Tibial nerve (tissue), 4 donors: ENCODE measurements around the gene UNKL. TPM values are rescaled to one million over a fixed set of nuclear protein-coding genes. Genes with fewer than 3 reads are reported as not detected.

Source experiments
- DNase-seq, 2 donors: peaks; one replicate each; pipeline ENCODE4 v3.0.0-alpha.2; 2019; ENCODE audit warnings: low spot score in 2 of 2
- H3K27ac ChIP-seq, 4 donors: fragments of 200-600 bp; sonication (generic) in 3 of 4; one replicate each; pipeline ENCODE4 v1.5.1; 2017 to 2019; ENCODE audit warnings: mild to moderate bottlenecking in 1 of 4
- H3K27me3 ChIP-seq, 2 donors: fragments of 200-600 bp; sonication (generic) in 1 of 2; one replicate each; pipeline versions ENCODE4 v1.5.1 to v1.6.0; 2017 to 2019
- H3K36me3 ChIP-seq, 3 donors: fragments of 200-600 bp; sonication (generic); one replicate each; pipeline ENCODE4 v1.5.1; 2018 to 2019
- H3K4me1 ChIP-seq, 4 donors: fragments of 200-600 bp; sonication (generic) in 3 of 4; one replicate each; pipeline ENCODE4 v1.5.1; 2017 to 2019
- H3K4me3 ChIP-seq, 4 donors: fragments of 200-600 bp; sonication (generic) in 3 of 4; one replicate each; pipeline ENCODE4 v1.5.1; 2017 to 2019; ENCODE audit warnings: mild to moderate bottlenecking in 1 of 4, moderate library complexity in 1 of 4
- H3K9me3 ChIP-seq, 4 donors: fragments of 200-600 bp; sonication (generic) in 3 of 4; one replicate each; pipeline ENCODE4 v1.5.1; 2017 to 2019
- EP300 ChIP-seq, 2 donors: sonication (generic); formaldehyde crosslinking; IDR thresholded peaks; one replicate each; pipeline ENCODE4 v1.6.1; 2017; ENCODE audit warnings: antibody characterized with exemption in 2 of 2, mild to moderate bottlenecking in 1 of 2
- POLR2A ChIP-seq, 2 donors: fragments of 450-650 bp; IDR thresholded peaks; one replicate each; pipeline ENCODE4 v1.6.1; 2017; ENCODE audit warnings: antibody characterized with exemption in 2 of 2, mild to moderate bottlenecking in 2 of 2, moderate library complexity in 2 of 2
- WGBS, 2 donors: methylation state at CpG; one replicate each; pipeline ENCODE4 v1.1.5; 2018; 5-methylcytosine and 5-hydroxymethylcytosine counted together
- total RNA-seq, 4 donors: library from RNA; depleted of rRNA; stranded (reverse); fragments of >200 nt; gene quantifications; one replicate each; pipeline ENCODE4 v1.1.0, GENCODE V29; 2016
- TF ChIP-seq, protein P1 (sequence below), 5 experiments: fragments of 200-600 bp in 3 of 5; fragments of 450-650 bp in 2 of 5; sonication (generic) in 3 of 5; IDR thresholded peaks; one replicate each; pipeline ENCODE4 v1.5.1; 2016 to 2019; ENCODE audit warnings: antibody characterized with exemption in 5 of 5, mild to moderate bottlenecking in 3 of 5, moderate library complexity in 2 of 5

Gene UNKL
- total RNA-seq, 4 donors from 2014 or later, result 34.3 to 70.5 (median 45.0) TPM

DNA sequence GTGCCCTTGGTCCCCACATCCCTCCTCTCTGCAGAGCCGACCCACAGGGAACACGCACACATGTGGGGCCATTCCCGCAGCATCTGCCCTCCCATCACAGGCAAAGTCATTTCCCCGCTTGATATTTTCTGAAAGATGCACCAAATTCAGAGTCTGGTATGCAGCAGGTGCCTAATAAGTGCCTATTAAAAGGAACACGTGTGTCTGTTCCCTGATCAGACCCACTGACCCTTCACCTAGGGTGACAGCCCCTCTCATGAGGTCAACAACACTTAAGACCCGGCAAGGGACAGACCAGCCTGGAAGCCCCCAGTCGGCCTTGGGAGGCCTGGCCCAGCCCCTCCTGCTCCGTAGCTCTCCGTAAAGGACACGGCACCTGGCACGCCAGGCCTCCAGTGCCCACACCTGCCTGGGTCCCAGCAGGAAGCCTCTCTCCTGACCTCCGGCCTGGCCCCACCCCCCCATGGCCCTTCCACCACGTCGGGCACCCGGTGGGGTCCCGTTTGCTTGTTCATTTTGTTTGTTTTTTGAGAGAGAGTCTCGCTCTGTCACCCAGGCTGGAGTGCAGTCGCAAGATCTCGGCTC, 20.0 kb downstream of the UNKL start:
- H3K36me3 ChIP-seq, result peaks cover 4 to 95% (median 25%) of the 10 kb centered on the region in 3 donors
- H3K4me3 ChIP-seq, result no peak overlapping the region
- no peaks in the 10 kb centered on the region for H3K4me1 ChIP-seq
- no peaks in the 10 kb centered on the region for H3K27me3 ChIP-seq
- H3K9me3 ChIP-seq, result no peaks in the 10 kb centered on the region
- H3K27ac ChIP-seq, result no peak overlapping the region
- WGBS, 2 donors, result 87 to 94% methylated on average over 18 to 19 of the region's 19 CpGs
- no peak for DNase-seq
- TF ChIP-seq EP300 (IDR thresholded peaks at IDR 0.05), result no peak
- TF ChIP-seq, protein P1, sequence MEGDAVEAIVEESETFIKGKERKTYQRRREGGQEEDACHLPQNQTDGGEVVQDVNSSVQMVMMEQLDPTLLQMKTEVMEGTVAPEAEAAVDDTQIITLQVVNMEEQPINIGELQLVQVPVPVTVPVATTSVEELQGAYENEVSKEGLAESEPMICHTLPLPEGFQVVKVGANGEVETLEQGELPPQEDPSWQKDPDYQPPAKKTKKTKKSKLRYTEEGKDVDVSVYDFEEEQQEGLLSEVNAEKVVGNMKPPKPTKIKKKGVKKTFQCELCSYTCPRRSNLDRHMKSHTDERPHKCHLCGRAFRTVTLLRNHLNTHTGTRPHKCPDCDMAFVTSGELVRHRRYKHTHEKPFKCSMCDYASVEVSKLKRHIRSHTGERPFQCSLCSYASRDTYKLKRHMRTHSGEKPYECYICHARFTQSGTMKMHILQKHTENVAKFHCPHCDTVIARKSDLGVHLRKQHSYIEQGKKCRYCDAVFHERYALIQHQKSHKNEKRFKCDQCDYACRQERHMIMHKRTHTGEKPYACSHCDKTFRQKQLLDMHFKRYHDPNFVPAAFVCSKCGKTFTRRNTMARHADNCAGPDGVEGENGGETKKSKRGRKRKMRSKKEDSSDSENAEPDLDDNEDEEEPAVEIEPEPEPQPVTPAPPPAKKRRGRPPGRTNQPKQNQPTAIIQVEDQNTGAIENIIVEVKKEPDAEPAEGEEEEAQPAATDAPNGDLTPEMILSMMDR (IDR thresholded peaks at IDR 0.05), result no peak
- TF ChIP-seq POLR2A (IDR thresholded peaks at IDR 0.05), result no peak

GRCh38 chr16:1393613-1394176, 20.8 kb downstream of the UNKL start:
- TF ChIP-seq EP300 (IDR thresholded peaks at IDR 0.05) (no peak), POLR2A (IDR thresholded peaks at IDR 0.05) (no peak)
- TF ChIP-seq, protein P1 (IDR thresholded peaks at IDR 0.05), result no peak
- Histone ChIP-seq H3K27ac (no peak overlapping the region), H3K27me3 (no peaks in the 10 kb centered on the region), H3K9me3 (no peaks in the 10 kb centered on the region), H3K4me3 (no peak overlapping the region), H3K4me1 (no peaks in the 10 kb centered on the region), H3K36me3 (peaks cover 4 to 95% (median 23%) of the 10 kb centered on the region in 3 donors)
- WGBS, 2 donors, result 90 to 94% methylated on average over 13 to 15 of the region's 21 CpGs
- DNase-seq, result no peak

DNA sequence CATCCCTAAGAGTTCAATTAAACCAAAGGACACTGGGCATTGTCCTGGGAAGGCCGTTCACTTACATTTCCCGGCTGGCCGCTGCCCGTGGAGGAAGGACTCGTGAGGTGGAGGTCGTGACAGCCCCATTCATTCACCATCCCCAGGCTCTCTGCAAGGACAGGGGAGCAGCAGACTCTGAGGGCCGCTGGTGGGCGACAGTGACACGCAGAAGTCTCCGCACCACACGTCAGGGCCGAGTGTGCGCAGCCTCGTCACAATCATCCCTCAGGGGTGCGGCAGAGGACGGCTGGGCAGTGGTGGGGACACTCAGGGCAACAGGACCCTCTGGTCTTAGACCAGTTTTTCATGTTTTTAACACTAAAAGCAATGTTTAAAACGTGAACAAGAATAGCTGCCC, 21.7 kb downstream of the UNKL start:
- 88% methylated on average over 17 of the region's 17 CpGs for WGBS, 2 donors
- Histone ChIP-seq H3K4me3 (no peak overlapping the region), H3K4me1 (no peaks in the 10 kb centered on the region), H3K27ac (no peak overlapping the region), H3K9me3 (no peaks in the 10 kb centered on the region), H3K36me3 (peaks cover 4 to 95% (median 15%) of the 10 kb centered on the region in 3 donors), H3K27me3 (no peaks in the 10 kb centered on the region)
- TF ChIP-seq, protein P1 (IDR thresholded peaks at IDR 0.05), result no peak
- TF ChIP-seq POLR2A (IDR thresholded peaks at IDR 0.05) (no peak), EP300 (IDR thresholded peaks at IDR 0.05) (no peak)
- no peak for DNase-seq

- H3K4me3 ChIP-seq, result no peak overlapping the region
- no peaks in the 10 kb centered on the region for H3K4me1 ChIP-seq
- DNase-seq, result no peak
- H3K27ac ChIP-seq, result no peak overlapping the region
- no peaks in the 10 kb centered on the region for H3K27me3 ChIP-seq
- 80 to 86% methylated on average over 28 of the region's 28 CpGs for WGBS, 2 donors
- peaks cover 2 to 98% (median 15%) of the 10 kb centered on the region in 3 donors for H3K36me3 ChIP-seq
- TF ChIP-seq EP300 (IDR thresholded peaks at IDR 0.05), result no peak
- TF ChIP-seq POLR2A (IDR thresholded peaks at IDR 0.05), result no peak
- TF ChIP-seq, protein P1 (IDR thresholded peaks at IDR 0.05), result no peak
- H3K9me3 ChIP-seq, result no peaks in the 10 kb centered on the region
Measured at GRCh38 chr16:1390239-1390779, 24.2 kb downstream of the UNKL start.

- 91 to 93% methylated on average over 7 of the region's 7 CpGs for WGBS, 2 donors
- no peaks in the 10 kb centered on the region for H3K27me3 ChIP-seq
- H3K27ac ChIP-seq, result no peak overlapping the region
- no peak overlapping the region for H3K4me3 ChIP-seq
- DNase-seq, result no peak
- H3K36me3 ChIP-seq, result peaks cover under 1 to 98% (median 19%) of the 10 kb centered on the region in 3 donors
- TF ChIP-seq POLR2A (IDR thresholded peaks at IDR 0.05), result no peak
- TF ChIP-seq EP300 (IDR thresholded peaks at IDR 0.05), result no peak
- TF ChIP-seq, protein P1 (IDR thresholded peaks at IDR 0.05), result no peak
- H3K4me1 ChIP-seq, result no peaks in the 10 kb centered on the region
- H3K9me3 ChIP-seq, result no peaks in the 10 kb centered on the region
Measured at GRCh38 chr16:1389762-1390161, 24.7 kb downstream of the UNKL start.
